CD8-positive, alpha-beta memory T cell (primary cell): ENCODE results near the gene RNF26. TPM values are rescaled to one million over a fixed set of nuclear protein-coding genes. Genes with fewer than 3 reads are reported as not detected.

ENCODE experiments used
- CTCF ChIA-PET: fragments of 350-600 bp; sonication (Branson Sonifier 250); formaldehyde crosslinking; loops from one replicate; lab custom pipeline; 2021; ENCODE audit warnings: antibody characterized with exemption; lab: Charles Lee
- POLR2A ChIA-PET: fragments of 350-600 bp; sonication (Branson Sonifier 250); formaldehyde crosslinking; loops from one replicate; lab custom pipeline; 2021; ENCODE audit warnings: antibody characterized with exemption; lab: Charles Lee
- DNase-seq, 5 donors: peaks; one replicate each; pipeline versions ENCODE4 v3.0.0 to v3.0.0-alpha.2; 2020 to 2022; ENCODE audit warnings: mixed read lengths in 1 of 5
- H3K27ac ChIP-seq: one replicate; pipeline ENCODE4 v1.7.0; 2013; ENCODE audit warnings: low read depth, mild to moderate bottlenecking, low read length, moderate library complexity
- H3K27me3 ChIP-seq: 2 replicates; pipeline ENCODE4 v1.7.0; 2013; ENCODE audit warnings: low read length, mild to moderate bottlenecking; ENCODE audit not compliant: insufficient read depth, poor library complexity, severe bottlenecking
- H3K36me3 ChIP-seq: 2 replicates; pipeline ENCODE4 v1.7.0; 2013; ENCODE audit warnings: mild to moderate bottlenecking, low read length, moderate library complexity; ENCODE audit not compliant: insufficient read depth
- H3K4me1 ChIP-seq: 2 replicates; pipeline ENCODE4 v1.7.0; 2013; ENCODE audit warnings: mild to moderate bottlenecking, low read length, moderate library complexity; ENCODE audit not compliant: insufficient read depth
- H3K4me3 ChIP-seq: 2 replicates; pipeline ENCODE4 v1.7.0; 2013; ENCODE audit warnings: mild to moderate bottlenecking, low read length
- H3K9me3 ChIP-seq: 2 replicates; pipeline ENCODE4 v1.7.0; 2013; ENCODE audit warnings: mild to moderate bottlenecking, low read length
- H3K27ac Mint-ChIP-seq, 8 donors: one replicate each; pipeline ENCODE4 v1.8.0; 2020 to 2021; ENCODE audit warnings: mixed read lengths in 8 of 8, mild to moderate bottlenecking in 6 of 8, inconsistent platforms in 3 of 8, moderate library complexity in 3 of 8
- H3K27me3 Mint-ChIP-seq, 2 donors: one replicate each; pipeline ENCODE4 v1.8.0; 2020 to 2021; ENCODE audit warnings: mixed read lengths in 2 of 2, mild to moderate bottlenecking in 1 of 2, moderate library complexity in 1 of 2
- H3K36me3 Mint-ChIP-seq, 3 donors: one replicate each; pipeline ENCODE4 v1.8.0; 2020 to 2021; ENCODE audit warnings: mixed read lengths in 3 of 3, inconsistent platforms in 1 of 3, mild to moderate bottlenecking in 1 of 3
- H3K4me1 Mint-ChIP-seq, 3 donors: one replicate each; pipeline ENCODE4 v1.8.0; 2020 to 2021; ENCODE audit warnings: mixed read lengths in 3 of 3, inconsistent platforms in 1 of 3, mild to moderate bottlenecking in 1 of 3
- H3K4me3 Mint-ChIP-seq, 7 donors: one replicate each; pipeline ENCODE4 v1.8.0; 2020 to 2021; ENCODE audit warnings: mixed read lengths in 7 of 7, mild to moderate bottlenecking in 6 of 7, moderate library complexity in 4 of 7, inconsistent platforms in 2 of 7
- H3K9me3 Mint-ChIP-seq, 5 donors: one replicate each; pipeline ENCODE4 v1.8.0; 2020 to 2022; ENCODE audit warnings: mixed read lengths in 5 of 5, mild to moderate bottlenecking in 3 of 5, moderate library complexity in 2 of 5, inconsistent platforms in 1 of 5
- polyA plus RNA-seq: library from polyadenylated mRNA; unstranded; fragments of 300-500 nt; fragmentation: Illumina TruSeq; gene quantifications from one replicate; pipeline ENCODE4 v1.2.3, GENCODE V29; 2021
- total RNA-seq, 2 experiments: library from RNA; stranded (reverse); gene quantifications; one replicate each; pipeline ENCODE4 v1.2.3, GENCODE V29; 2021

The RNF26 gene
- total and polyA plus RNA-seq, 3 experiments from 2014 or later, result 33.2 to 46.1 (median 34.8) TPM

- Mint-ChIP-seq H3K4me1 (peaks cover 11 to 41% (median 20%) of the 10 kb centered on the region in 3 donors), H3K27me3 (peaks cover 11 to 17% of the 10 kb centered on the region in 2 donors), H3K27ac (peak overlapping the region in 7 of 8 donors; percentile 32 to 87 (median 65)), H3K9me3 (no peaks in the 10 kb centered on the region), H3K4me3 (peak overlapping the region; percentile 81 to 95 (median 85)), H3K36me3 (no peaks in the 10 kb centered on the region)
- peaks cover 22% of the 10 kb centered on the region for H3K4me1 ChIP-seq
- ChIA-PET POLR2A (interaction anchor here (0.6 to 1.3 kb wide), 6 partner anchors 11 to 236 kb away, joined by 3 to 5 read pairs (median 3); partner anchors contain the start of genes CBL and HMBS), CTCF (interaction anchor here (0.7 to 4.2 kb wide), 15 partner anchors 10 to 219 kb away, joined by 3 to 23 read pairs (median 3); partner anchors contain the start of gene CBL)
- H3K9me3 ChIP-seq, result no peaks in the 10 kb centered on the region
- H3K27me3 ChIP-seq, result peaks cover 6% of the 10 kb centered on the region
- H3K27ac ChIP-seq, result peak overlapping the region; percentile 78
- H3K36me3 ChIP-seq, result no peaks in the 10 kb centered on the region
- peak overlapping the region; percentile 74 for H3K4me3 ChIP-seq
- peak in 4 of 5 donors; percentile 31 to 63 (median 43) for DNase-seq
These were observed 13.4 kb upstream of the RNF26 start for GRCh38 chr11:119320776-119321524.

GRCh38 chr11:119322360-119322739 is 12.0 kb upstream of the RNF26 start:
- no peaks in the 10 kb centered on the region for H3K36me3 ChIP-seq
- no peak overlapping the region for H3K27ac ChIP-seq
- peaks cover 3% of the 10 kb centered on the region for H3K27me3 ChIP-seq
- Mint-ChIP-seq H3K4me1 (peaks cover 11 to 34% (median 18%) of the 10 kb centered on the region in 3 donors), H3K36me3 (no peaks in the 10 kb centered on the region), H3K9me3 (no peaks in the 10 kb centered on the region), H3K4me3 (peak overlapping the region in 2 of 7 donors; percentile 4 to 19), H3K27me3 (peaks cover 8 to 14% of the 10 kb centered on the region in 2 donors), H3K27ac (peak overlapping the region in 1 of 8 donors; percentile 8)
- no peaks in the 10 kb centered on the region for H3K9me3 ChIP-seq
- DNase-seq, result no peak
- ChIA-PET CTCF (interaction anchor here (0.5 to 4.2 kb wide), 16 partner anchors 10 to 202 kb away, joined by 3 to 23 read pairs (median 4); partner anchors contain the start of gene CBL), POLR2A (no interaction called here)
- peaks cover 14% of the 10 kb centered on the region for H3K4me1 ChIP-seq
- no peak overlapping the region for H3K4me3 ChIP-seq

GRCh38 chr11:119322921-119323531 is 11.3 kb upstream of the RNF26 start:
- H3K4me1 ChIP-seq, result peaks cover 14% of the 10 kb centered on the region
- H3K9me3 ChIP-seq, result no peaks in the 10 kb centered on the region
- H3K9me3 Mint-ChIP-seq, result no peaks in the 10 kb centered on the region
- no peak overlapping the region for H3K4me3 ChIP-seq
- H3K4me1 Mint-ChIP-seq, result peaks cover 11 to 32% (median 18%) of the 10 kb centered on the region in 3 donors
- ChIA-PET POLR2A (no interaction called here), CTCF (interaction anchor here (0.8 to 4.2 kb wide), 33 partner anchors 9 to 240 kb away, joined by 3 to 23 read pairs (median 3); partner anchors contain the start of genes C1QTNF5, CBL, RNF26 and USP2)
- no peak overlapping the region for H3K27ac Mint-ChIP-seq
- no peak overlapping the region for H3K27ac ChIP-seq
- H3K27me3 ChIP-seq, result no peaks in the 10 kb centered on the region
- peaks cover 5 to 10% of the 10 kb centered on the region in 2 donors for H3K27me3 Mint-ChIP-seq
- peak overlapping the region in 1 of 7 donors; percentile 51 for H3K4me3 Mint-ChIP-seq
- no peaks in the 10 kb centered on the region for H3K36me3 Mint-ChIP-seq
- H3K36me3 ChIP-seq, result no peaks in the 10 kb centered on the region
- no peak for DNase-seq

- ChIA-PET POLR2A (interaction anchor here (1.0 kb wide), 1 partner anchor 118 kb away, joined by 3 read pairs; no protein-coding TSS in a partner anchor), CTCF (interaction anchor here (0.8 to 4.2 kb wide), 36 partner anchors 8 to 241 kb away, joined by 3 to 23 read pairs (median 3); partner anchors contain the start of genes C1QTNF5, CBL, RNF26 and USP2)
- no peaks in the 10 kb centered on the region for H3K36me3 ChIP-seq
- Mint-ChIP-seq H3K36me3 (no peaks in the 10 kb centered on the region), H3K4me3 (peak overlapping the region in 2 of 7 donors; percentile 51 to 52), H3K27me3 (peaks cover 4 to 12% of the 10 kb centered on the region in 2 donors), H3K4me1 (peaks cover 9 to 26% (median 16%) of the 10 kb centered on the region in 3 donors), H3K27ac (peak overlapping the region in 2 of 8 donors; percentile 22 to 38), H3K9me3 (no peaks in the 10 kb centered on the region)
- H3K4me1 ChIP-seq, result peaks cover 14% of the 10 kb centered on the region
- H3K27me3 ChIP-seq, result no peaks in the 10 kb centered on the region
- H3K27ac ChIP-seq, result no peak overlapping the region
- peak; percentile 56 to 83 (median 70) for DNase-seq
- no peak overlapping the region for H3K4me3 ChIP-seq
- H3K9me3 ChIP-seq, result no peaks in the 10 kb centered on the region
These were observed 10.7 kb upstream of the RNF26 start for GRCh38 chr11:119323532-119324033.

- H3K27ac ChIP-seq, result no peak overlapping the region
- POLR2A ChIA-PET, result interaction anchor here (1.0 kb wide), 1 partner anchor 119 kb away, joined by 3 read pairs; no protein-coding TSS in a partner anchor
- H3K36me3 ChIP-seq, result no peaks in the 10 kb centered on the region
- Mint-ChIP-seq H3K4me3 (peak overlapping the region in 1 of 7 donors; percentile 26), H3K4me1 (peaks cover 4 to 20% (median 12%) of the 10 kb centered on the region in 3 donors), H3K27me3 (peaks cover 2 to 10% of the 10 kb centered on the region in 2 donors), H3K36me3 (no peaks in the 10 kb centered on the region), H3K27ac (no peak overlapping the region), H3K9me3 (no peaks in the 10 kb centered on the region)
- no peaks in the 10 kb centered on the region for H3K9me3 ChIP-seq
- no peak for DNase-seq
- H3K4me1 ChIP-seq, result peaks cover 14% of the 10 kb centered on the region
- no peaks in the 10 kb centered on the region for H3K27me3 ChIP-seq
- no peak overlapping the region for H3K4me3 ChIP-seq
- CTCF ChIA-PET, result interaction anchor here (0.8 to 4.2 kb wide), 29 partner anchors 8 to 241 kb away, joined by 3 to 23 read pairs (median 3); partner anchors contain the start of genes C1QTNF5, CBL, NLRX1 and RNF26
These were observed 10.1 kb upstream of the RNF26 start for GRCh38 chr11:119324189-119324588.

- Histone ChIP-seq H3K9me3 (no peaks in the 10 kb centered on the region), H3K4me3 (no peak overlapping the region), H3K4me1 (no peaks in the 10 kb centered on the region), H3K36me3 (no peaks in the 10 kb centered on the region), H3K27me3 (no peaks in the 10 kb centered on the region), H3K27ac (no peak overlapping the region)
- peaks cover 0 to 1% (median 0%) of the 10 kb centered on the region in 3 donors for H3K36me3 Mint-ChIP-seq
- no peak for DNase-seq
- POLR2A ChIA-PET, result interaction anchor here (0.7 kb wide), 1 partner anchor 47 kb away, joined by 6 read pairs; no protein-coding TSS in a partner anchor
- peaks cover 6 to 8% of the 10 kb centered on the region in 2 donors for H3K27me3 Mint-ChIP-seq
- CTCF ChIA-PET, result no interaction called here
- peaks cover 9 to 15% (median 12%) of the 10 kb centered on the region in 3 donors for H3K4me1 Mint-ChIP-seq
- no peak overlapping the region for H3K27ac Mint-ChIP-seq
- no peak overlapping the region for H3K4me3 Mint-ChIP-seq
- no peaks in the 10 kb centered on the region for H3K9me3 Mint-ChIP-seq
These were observed 5.0 kb upstream of the RNF26 start for GRCh38 chr11:119329320-119329719.

GRCh38 chr11:119330237-119330636 is 4.1 kb upstream of the RNF26 start:
- no peaks in the 10 kb centered on the region for H3K9me3 Mint-ChIP-seq
- Histone ChIP-seq H3K36me3 (no peaks in the 10 kb centered on the region), H3K4me3 (no peak overlapping the region), H3K4me1 (peaks cover 6% of the 10 kb centered on the region), H3K27ac (no peak overlapping the region), H3K27me3 (no peaks in the 10 kb centered on the region), H3K9me3 (no peaks in the 10 kb centered on the region)
- H3K27me3 Mint-ChIP-seq, result peaks cover 6 to 8% of the 10 kb centered on the region in 2 donors
- ChIA-PET POLR2A (no interaction called here), CTCF (no interaction called here)
- H3K36me3 Mint-ChIP-seq, result peaks cover 0 to 6% (median 0%) of the 10 kb centered on the region in 3 donors
- H3K27ac Mint-ChIP-seq, result no peak overlapping the region
- DNase-seq, result no peak
- H3K4me3 Mint-ChIP-seq, result peak overlapping the region in 1 of 7 donors; percentile 35
- peaks cover 15 to 22% (median 20%) of the 10 kb centered on the region in 3 donors for H3K4me1 Mint-ChIP-seq
